CD4-positive, alpha-beta memory T cell (primary cell): ENCODE measurements around the gene HS6ST3. TPM values are rescaled to one million over a fixed set of nuclear protein-coding genes. Genes with fewer than 3 reads are reported as not detected.

Experiments
- CTCF ChIA-PET: fragments of 350-600 bp; sonication (Branson Sonifier 250); formaldehyde crosslinking; loops from one replicate; lab custom pipeline; 2021; ENCODE audit warnings: inconsistent platforms; ENCODE audit not compliant: partially characterized antibody; lab: Charles Lee
- POLR2A ChIA-PET: fragments of 350-600 bp; sonication (Branson Sonifier 250); formaldehyde crosslinking; loops from one replicate; lab custom pipeline; 2021; ENCODE audit not compliant: partially characterized antibody; lab: Charles Lee
- DNase-seq, 5 donors: peaks; one replicate each; pipeline versions ENCODE4 v3.0.0 to v3.0.0-alpha.2; 2020 to 2022; ENCODE audit warnings: mixed read lengths in 1 of 5
- H3K27ac ChIP-seq: one replicate; pipeline ENCODE4 v1.7.0; 2013; ENCODE audit warnings: low read depth, low read length
- H3K27me3 ChIP-seq: 2 replicates; pipeline ENCODE4 v1.7.0; 2013; ENCODE audit warnings: mild to moderate bottlenecking, low read length, moderate library complexity; ENCODE audit not compliant: insufficient read depth
- H3K36me3 ChIP-seq: 2 replicates; pipeline ENCODE4 v1.7.0; 2013; ENCODE audit warnings: mild to moderate bottlenecking, low read length, moderate library complexity; ENCODE audit not compliant: insufficient read depth
- H3K4me1 ChIP-seq: 2 replicates; pipeline ENCODE4 v1.7.0; 2013; ENCODE audit warnings: mild to moderate bottlenecking, low read length, moderate library complexity; ENCODE audit not compliant: insufficient read depth
- H3K4me3 ChIP-seq, 2 donors: one replicate each; pipeline ENCODE4 v1.7.0; 2013; ENCODE audit warnings: low read length in 2 of 2, mild to moderate bottlenecking in 1 of 2
- H3K9me3 ChIP-seq, 2 donors: one replicate each; pipeline ENCODE4 v1.7.0; 2013; ENCODE audit warnings: low read length in 2 of 2, control low read depth in 1 of 2; ENCODE audit not compliant: control insufficient read depth in 1 of 2
- H3K27ac Mint-ChIP-seq, 7 donors: one replicate each; pipeline ENCODE4 v1.8.0; 2020 to 2021; ENCODE audit warnings: mixed read lengths in 7 of 7, mild to moderate bottlenecking in 6 of 7, inconsistent platforms in 3 of 7, moderate library complexity in 3 of 7
- H3K27me3 Mint-ChIP-seq, 2 donors: one replicate each; pipeline ENCODE4 v1.8.0; 2020 to 2021; ENCODE audit warnings: mixed read lengths in 2 of 2
- H3K36me3 Mint-ChIP-seq, 2 donors: one replicate each; pipeline ENCODE4 v1.8.0; 2020 to 2021; ENCODE audit warnings: mixed read lengths in 2 of 2, inconsistent platforms in 1 of 2, mild to moderate bottlenecking in 1 of 2
- H3K4me1 Mint-ChIP-seq, 4 donors: one replicate each; pipeline ENCODE4 v1.8.0; 2020 to 2021; ENCODE audit warnings: mixed read lengths in 4 of 4, mild to moderate bottlenecking in 1 of 4
- H3K4me3 Mint-ChIP-seq, 8 donors: one replicate each; pipeline ENCODE4 v1.8.0; 2020 to 2021; ENCODE audit warnings: mixed read lengths in 8 of 8, mild to moderate bottlenecking in 7 of 8, moderate library complexity in 6 of 8, inconsistent platforms in 3 of 8
- H3K9me3 Mint-ChIP-seq, 8 donors: one replicate each; pipeline ENCODE4 v1.8.0; 2020 to 2021; ENCODE audit warnings: mixed read lengths in 8 of 8, mild to moderate bottlenecking in 5 of 8, inconsistent platforms in 3 of 8, moderate library complexity in 1 of 8
- intact Hi-C: fragments of 100-400 bp; cut with micrococcal nuclease; formaldehyde crosslinking; loops from one replicate; pipeline ENCODE4 v1.15.1; 2023
- polyA plus RNA-seq, 2 donors: library from polyadenylated mRNA; unstranded; fragments of 300-500 nt; fragmentation: Illumina TruSeq; gene quantifications; one replicate each; pipeline ENCODE4 v1.2.3, GENCODE V29; 2021
- total RNA-seq, 2 experiments: library from RNA; stranded (reverse); gene quantifications; one replicate each; pipeline ENCODE4 v1.2.3, GENCODE V29; 2021

HS6ST3 gene
- total and polyA plus RNA-seq, 4 experiments from 2014 or later: not detected

- Histone ChIP-seq H3K4me1 (no peaks in the 10 kb centered on the region), H3K27ac (no peak overlapping the region), H3K4me3 (no peak overlapping the region), H3K36me3 (no peaks in the 10 kb centered on the region), H3K27me3 (no peaks in the 10 kb centered on the region), H3K9me3 (no peaks in the 10 kb centered on the region)
- Mint-ChIP-seq H3K36me3 (no peaks in the 10 kb centered on the region), H3K4me3 (no peak overlapping the region), H3K27me3 (no peaks in the 10 kb centered on the region), H3K9me3 (peaks cover 0 to 5% (median 0%) of the 10 kb centered on the region in 8 donors), H3K27ac (no peak overlapping the region), H3K4me1 (no peaks in the 10 kb centered on the region)
- ChIA-PET POLR2A (no interaction called here), CTCF (no interaction called here)
- intact Hi-C loops: no loop called here
- DNase-seq: no peak
Measured at GRCh38 chr13:96810104-96810503, 720.2 kb downstream of the HS6ST3 start.

GRCh38 chr13:96811049-96811448 is 721.1 kb downstream of the HS6ST3 start:
- ChIA-PET CTCF (no interaction called here), POLR2A (no interaction called here)
- Histone ChIP-seq H3K4me3 (no peak overlapping the region), H3K9me3 (no peaks in the 10 kb centered on the region), H3K4me1 (no peaks in the 10 kb centered on the region), H3K27me3 (no peaks in the 10 kb centered on the region), H3K27ac (no peak overlapping the region), H3K36me3 (no peaks in the 10 kb centered on the region)
- H3K4me3 Mint-ChIP-seq: no peak overlapping the region
- no peak overlapping the region for H3K27ac Mint-ChIP-seq
- H3K36me3 Mint-ChIP-seq: no peaks in the 10 kb centered on the region
- H3K27me3 Mint-ChIP-seq: no peaks in the 10 kb centered on the region
- intact Hi-C loops: no loop called here
- H3K4me1 Mint-ChIP-seq: no peaks in the 10 kb centered on the region
- no peak for DNase-seq
- H3K9me3 Mint-ChIP-seq: peaks cover 0 to 5% (median 1%) of the 10 kb centered on the region in 8 donors

- H3K9me3 Mint-ChIP-seq: peaks cover 0 to 5% (median 1%) of the 10 kb centered on the region in 8 donors
- H3K4me1 ChIP-seq: no peaks in the 10 kb centered on the region
- intact Hi-C loops: no loop called here
- ChIA-PET POLR2A (no interaction called here), CTCF (no interaction called here)
- no peaks in the 10 kb centered on the region for H3K27me3 Mint-ChIP-seq
- no peaks in the 10 kb centered on the region for H3K36me3 ChIP-seq
- no peaks in the 10 kb centered on the region for H3K9me3 ChIP-seq
- no peaks in the 10 kb centered on the region for H3K27me3 ChIP-seq
- H3K4me1 Mint-ChIP-seq: no peaks in the 10 kb centered on the region
- H3K36me3 Mint-ChIP-seq: no peaks in the 10 kb centered on the region
- H3K4me3 Mint-ChIP-seq: no peak overlapping the region
- H3K4me3 ChIP-seq: no peak overlapping the region
- no peak for DNase-seq
- no peak overlapping the region for H3K27ac ChIP-seq
- H3K27ac Mint-ChIP-seq: no peak overlapping the region
Measured at GRCh38 chr13:96816261-96816660, 726.4 kb downstream of the HS6ST3 start.

GRCh38 chr13:96816874-96817273 is 727.0 kb downstream of the HS6ST3 start:
- H3K4me3 ChIP-seq: no peak overlapping the region
- H3K27ac ChIP-seq: no peak overlapping the region
- no peaks in the 10 kb centered on the region for H3K4me1 ChIP-seq
- POLR2A ChIA-PET: no interaction called here
- CTCF ChIA-PET: no interaction called here
- Mint-ChIP-seq H3K4me1 (no peaks in the 10 kb centered on the region), H3K4me3 (no peak overlapping the region), H3K36me3 (no peaks in the 10 kb centered on the region), H3K27ac (no peak overlapping the region), H3K9me3 (peaks cover 0 to 5% (median 1%) of the 10 kb centered on the region in 8 donors), H3K27me3 (no peaks in the 10 kb centered on the region)
- H3K27me3 ChIP-seq: no peaks in the 10 kb centered on the region
- H3K9me3 ChIP-seq: no peaks in the 10 kb centered on the region
- intact Hi-C loops: no loop called here
- DNase-seq: no peak
- no peaks in the 10 kb centered on the region for H3K36me3 ChIP-seq

GRCh38 chr13:96817336-96817941 is 727.5 kb downstream of the HS6ST3 start:
- no peaks in the 10 kb centered on the region for H3K36me3 Mint-ChIP-seq
- no peak overlapping the region for H3K27ac Mint-ChIP-seq
- no peak for DNase-seq
- Histone ChIP-seq H3K4me3 (no peak overlapping the region), H3K9me3 (no peaks in the 10 kb centered on the region), H3K27me3 (no peaks in the 10 kb centered on the region), H3K4me1 (no peaks in the 10 kb centered on the region), H3K36me3 (no peaks in the 10 kb centered on the region), H3K27ac (no peak overlapping the region)
- H3K4me1 Mint-ChIP-seq: peaks cover 0 to 1% (median 0%) of the 10 kb centered on the region in 4 donors
- no peak overlapping the region for H3K4me3 Mint-ChIP-seq
- ChIA-PET POLR2A (no interaction called here), CTCF (no interaction called here)
- H3K9me3 Mint-ChIP-seq: peaks cover 0 to 5% (median 1%) of the 10 kb centered on the region in 8 donors
- no peaks in the 10 kb centered on the region for H3K27me3 Mint-ChIP-seq
- intact Hi-C loops: no loop called here

GRCh38 chr13:96819375-96819774 is 729.5 kb downstream of the HS6ST3 start:
- H3K27ac Mint-ChIP-seq: no peak overlapping the region
- H3K36me3 Mint-ChIP-seq: no peaks in the 10 kb centered on the region
- Histone ChIP-seq H3K4me3 (no peak overlapping the region), H3K4me1 (no peaks in the 10 kb centered on the region), H3K27ac (no peak overlapping the region), H3K36me3 (no peaks in the 10 kb centered on the region), H3K9me3 (no peaks in the 10 kb centered on the region), H3K27me3 (no peaks in the 10 kb centered on the region)
- H3K4me3 Mint-ChIP-seq: no peak overlapping the region
- ChIA-PET CTCF (no interaction called here), POLR2A (no interaction called here)
- no peak for DNase-seq
- H3K4me1 Mint-ChIP-seq: peaks cover 0 to 3% (median 0%) of the 10 kb centered on the region in 4 donors
- peaks cover 0 to 5% (median 0%) of the 10 kb centered on the region in 8 donors for H3K9me3 Mint-ChIP-seq
- no peaks in the 10 kb centered on the region for H3K27me3 Mint-ChIP-seq
- intact Hi-C loops: no loop called here

- intact Hi-C loops: no loop called here
- no peaks in the 10 kb centered on the region for H3K27me3 ChIP-seq
- no peak overlapping the region for H3K27ac ChIP-seq
- Mint-ChIP-seq H3K27me3 (no peaks in the 10 kb centered on the region), H3K36me3 (no peaks in the 10 kb centered on the region), H3K4me3 (no peak overlapping the region), H3K9me3 (peaks cover 0 to 3% (median 0%) of the 10 kb centered on the region in 8 donors), H3K4me1 (peaks cover 0 to 3% (median 0%) of the 10 kb centered on the region in 4 donors), H3K27ac (no peak overlapping the region)
- ChIA-PET CTCF (no interaction called here), POLR2A (no interaction called here)
- no peaks in the 10 kb centered on the region for H3K4me1 ChIP-seq
- DNase-seq: no peak
- no peaks in the 10 kb centered on the region for H3K9me3 ChIP-seq
- no peaks in the 10 kb centered on the region for H3K36me3 ChIP-seq
- no peak overlapping the region for H3K4me3 ChIP-seq
Measured at GRCh38 chr13:96821381-96821780, 731.5 kb downstream of the HS6ST3 start.
